ACC112 (cell line): Measurements from ENCODE around the gene SREBF2.
A peak's percentile ranks its signal among the peaks of the same experiment; 100 is the strongest.
"Not testable (repeated sequence)": the region's sequence is repeated elsewhere in the genome, so short reads cannot be mapped to it uniquely, and the experiment has no call there.

Experiments
- H2AFZ ChIP-seq: fragments of 200-600 bp; sonication (generic); one replicate; pipeline ENCODE4 v1.6.0; 2017; ENCODE audit warnings: antibody characterized with exemption, low read length; ENCODE audit not compliant: unreplicated experiment
- H3K27ac ChIP-seq: fragments of 200-600 bp; sonication (generic); 2 replicates; pipeline ENCODE4 v1.5.1; 2014; ENCODE audit warnings: low read depth, mild to moderate bottlenecking, antibody characterized with exemption, low read length, moderate library complexity
- H3K27me3 ChIP-seq: fragments of 200-600 bp; sonication (generic); 2 replicates; pipeline ENCODE4 v1.6.1; 2014; ENCODE audit warnings: mild to moderate bottlenecking, antibody characterized with exemption, low read length, moderate library complexity, mixed read lengths; ENCODE audit not compliant: insufficient read depth
- H3K36me3 ChIP-seq: fragments of 200-600 bp; sonication (generic); 2 replicates; pipeline ENCODE4 v1.6.1; 2016; ENCODE audit warnings: mild to moderate bottlenecking, antibody characterized with exemption, low read length, moderate library complexity, mixed read lengths; ENCODE audit not compliant: insufficient read depth
- H3K4me1 ChIP-seq: fragments of 200-600 bp; sonication (generic); one replicate; pipeline ENCODE4 v1.6.1; 2016; ENCODE audit warnings: low read length, mixed read lengths; ENCODE audit not compliant: insufficient read depth, unreplicated experiment, control insufficient read depth
- H3K4me3 ChIP-seq: fragments of 200-600 bp; sonication (generic); 2 replicates; pipeline ENCODE4 v1.5.1; 2014; ENCODE audit warnings: mild to moderate bottlenecking, low read depth, low read length
- H3K79me2 ChIP-seq: fragments of 200-600 bp; sonication (generic); one replicate; pipeline ENCODE4 v1.6.0; 2016; ENCODE audit warnings: low read length; ENCODE audit not compliant: control insufficient read depth, unreplicated experiment, insufficient read depth

Gene SREBF2

GRCh38 chr22:41862530-41863266 lies 29.8 kb downstream of the SREBF2 start:
- Histone ChIP-seq H3K4me3 (no peak overlapping the region), H3K36me3 (no peaks in the 10 kb centered on the region), H3K4me1 (peaks cover 28% of the 10 kb centered on the region), H3K79me2 (peaks cover 14% of the 10 kb centered on the region), H3K27ac (peak overlapping the region; percentile 36), H3K27me3 (no peaks in the 10 kb centered on the region), H2AFZ (no peak overlapping the region)

- Histone ChIP-seq H2AFZ (no peak overlapping the region), H3K36me3 (no peaks in the 10 kb centered on the region), H3K27me3 (no peaks in the 10 kb centered on the region), H3K79me2 (peaks cover 14% of the 10 kb centered on the region), H3K4me3 (no peak overlapping the region), H3K4me1 (peaks cover 25% of the 10 kb centered on the region), H3K27ac (no peak overlapping the region)
Observed at GRCh38 chr22:41863472-41863871, 30.6 kb downstream of the SREBF2 start.

GRCh38 chr22:41868556-41868955 lies 35.7 kb downstream of the SREBF2 start:
- no peaks in the 10 kb centered on the region for H3K36me3 ChIP-seq
- H3K4me3 ChIP-seq, result no peak overlapping the region
- no peaks in the 10 kb centered on the region for H3K4me1 ChIP-seq
- peaks cover 6% of the 10 kb centered on the region for H3K79me2 ChIP-seq
- no peak overlapping the region for H3K27ac ChIP-seq
- H3K27me3 ChIP-seq, result no peaks in the 10 kb centered on the region
- no peak overlapping the region for H2AFZ ChIP-seq

- H3K36me3 ChIP-seq, H2AFZ ChIP-seq, H3K4me3 ChIP-seq, H3K79me2 ChIP-seq, H3K27ac ChIP-seq, H3K4me1 ChIP-seq, H3K27me3 ChIP-seq: not testable (repeated sequence)
Observed at GRCh38 chr22:41870081-41870480, 37.2 kb downstream of the SREBF2 start.

- H3K4me1 ChIP-seq, result peaks cover 5% of the 10 kb centered on the region
- H2AFZ ChIP-seq, result no peak overlapping the region
- H3K4me3 ChIP-seq, result no peak overlapping the region
- no peaks in the 10 kb centered on the region for H3K79me2 ChIP-seq
- H3K36me3 ChIP-seq, result no peaks in the 10 kb centered on the region
- no peaks in the 10 kb centered on the region for H3K27me3 ChIP-seq
- no peak overlapping the region for H3K27ac ChIP-seq
Observed at GRCh38 chr22:41870786-41871185, 37.9 kb downstream of the SREBF2 start.

- peaks cover 9% of the 10 kb centered on the region for H3K4me1 ChIP-seq
- H3K4me3 ChIP-seq, result no peak overlapping the region
- no peak overlapping the region for H2AFZ ChIP-seq
- no peaks in the 10 kb centered on the region for H3K36me3 ChIP-seq
- H3K27ac ChIP-seq, result no peak overlapping the region
- no peaks in the 10 kb centered on the region for H3K79me2 ChIP-seq
- H3K27me3 ChIP-seq, result no peaks in the 10 kb centered on the region
Observed at GRCh38 chr22:41873391-41873790, 40.5 kb downstream of the SREBF2 start.

GRCh38 chr22:41874090-41874489 lies 41.2 kb downstream of the SREBF2 start:
- Histone ChIP-seq H3K4me3 (no peak overlapping the region), H3K27ac (no peak overlapping the region), H3K36me3 (no peaks in the 10 kb centered on the region), H3K79me2 (no peaks in the 10 kb centered on the region), H3K27me3 (no peaks in the 10 kb centered on the region), H2AFZ (no peak overlapping the region), H3K4me1 (peaks cover 9% of the 10 kb centered on the region)

- Histone ChIP-seq H3K27me3 (no peaks in the 10 kb centered on the region), H3K4me1 (peaks cover 9% of the 10 kb centered on the region), H3K27ac (no peak overlapping the region), H3K79me2 (no peaks in the 10 kb centered on the region), H3K36me3 (no peaks in the 10 kb centered on the region), H3K4me3 (no peak overlapping the region), H2AFZ (no peak overlapping the region)
Observed at GRCh38 chr22:41875531-41876270, 42.8 kb downstream of the SREBF2 start.

GRCh38 chr22:41876275-41876674 lies 43.4 kb downstream of the SREBF2 start:
- Histone ChIP-seq H3K79me2 (no peaks in the 10 kb centered on the region), H3K36me3 (no peaks in the 10 kb centered on the region), H2AFZ (no peak overlapping the region), H3K27ac (no peak overlapping the region), H3K27me3 (no peaks in the 10 kb centered on the region), H3K4me1 (peaks cover 9% of the 10 kb centered on the region), H3K4me3 (no peak overlapping the region)

GRCh38 chr22:41876675-41877074 lies 43.8 kb downstream of the SREBF2 start:
- Histone ChIP-seq H3K79me2 (no peaks in the 10 kb centered on the region), H3K4me1 (peaks cover 9% of the 10 kb centered on the region), H2AFZ (no peak overlapping the region), H3K4me3 (no peak overlapping the region), H3K36me3 (no peaks in the 10 kb centered on the region), H3K27ac (no peak overlapping the region), H3K27me3 (no peaks in the 10 kb centered on the region)

- Histone ChIP-seq H2AFZ (no peak overlapping the region), H3K4me3 (no peak overlapping the region), H3K36me3 (no peaks in the 10 kb centered on the region), H3K79me2 (no peaks in the 10 kb centered on the region), H3K4me1 (peaks cover 5% of the 10 kb centered on the region), H3K27ac (no peak overlapping the region), H3K27me3 (no peaks in the 10 kb centered on the region)
Observed at GRCh38 chr22:41880653-41881052, 47.7 kb downstream of the SREBF2 start.
